ENCODE data around the gene CFAP157.

- TF ChIP-seq CTCF (IDR thresholded peaks at IDR 0.05; ENCODE audit: poor library complexity): no peak
- no peak for TF ChIP-seq EZH2 (IDR thresholded peaks at IDR 0.05; ENCODE audit: borderline replicate concordance)
Measured at GRCh38 chr9:127667906-127668305, 38.9 kb upstream of the CFAP157 start.

Measured in hepatocyte (in vitro differentiated cells).